Stimulated activated CD4-positive, alpha-beta T cell treated with anti-CD3 and anti-CD28 coated beads, Interleukin-4, amount 100 ng/mL, for 4 hours (primary cell): ENCODE results near the gene THEMIS2.

Experiments used
- DNase-seq, 2 experiments: peaks; one replicate each; pipeline ENCODE4 v3.0.0-alpha.2; 2020

Gene THEMIS2

DNA sequence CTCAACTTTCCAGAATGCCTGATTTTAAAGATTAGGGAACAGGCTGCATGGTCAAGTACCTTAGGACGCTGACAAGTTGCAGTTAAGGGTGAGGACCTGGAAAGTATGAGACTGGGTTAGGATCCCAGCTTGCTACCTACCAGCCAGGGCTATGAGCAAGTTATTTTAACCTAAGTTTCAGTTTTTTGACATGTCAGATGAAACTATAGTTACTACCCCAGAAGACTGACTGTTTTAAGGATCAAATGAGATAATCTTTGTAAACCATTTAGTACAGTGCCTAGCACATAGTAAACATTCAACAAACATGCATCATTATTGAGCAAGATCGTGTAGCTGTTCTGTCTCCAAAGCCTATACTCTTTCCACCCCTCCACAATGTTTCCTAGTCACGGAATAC is 14.4 kb downstream of the THEMIS2 start:
- DNase-seq, result no peak

DNA sequence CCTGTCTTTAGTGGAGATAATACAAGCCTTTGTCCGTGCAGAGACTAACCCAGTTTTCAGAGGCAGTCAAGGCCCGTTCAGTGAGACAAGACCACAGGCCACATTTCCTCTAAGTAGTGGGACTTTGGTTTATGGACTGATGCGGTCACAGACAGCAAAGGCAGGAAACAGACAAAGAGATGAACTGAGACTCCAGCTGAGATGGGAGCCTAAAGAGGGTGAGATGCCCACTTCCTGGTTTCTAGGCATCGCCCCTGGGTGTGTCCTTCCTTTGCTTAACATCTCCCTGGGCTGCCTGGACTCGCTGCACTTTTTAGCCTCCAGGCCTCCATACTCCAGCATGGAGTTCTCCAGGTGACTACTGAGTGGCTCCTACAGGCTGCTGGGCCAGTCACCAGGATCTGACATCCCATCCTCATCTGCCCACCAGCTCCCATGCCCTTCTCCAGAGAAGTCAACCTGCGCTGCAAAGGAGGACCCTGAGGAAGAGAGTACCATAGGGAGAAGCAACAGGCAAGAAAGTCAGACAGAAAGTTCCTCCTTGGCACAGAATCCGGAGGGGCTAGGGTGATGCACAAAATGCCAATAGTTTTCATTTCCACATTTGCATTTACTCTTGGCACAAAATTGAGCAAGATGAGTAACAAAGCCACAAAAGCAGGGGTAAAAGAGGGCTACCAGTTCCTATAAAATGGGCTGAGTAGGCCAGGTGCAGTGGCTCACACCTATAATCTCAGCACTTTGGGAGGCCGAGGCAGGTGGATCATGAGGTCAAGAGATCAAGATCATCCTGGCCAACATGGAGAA is 15.1 kb downstream of the THEMIS2 start:
- DNase-seq, result peak in 1 of 2 experiments; percentile 19

DNA sequence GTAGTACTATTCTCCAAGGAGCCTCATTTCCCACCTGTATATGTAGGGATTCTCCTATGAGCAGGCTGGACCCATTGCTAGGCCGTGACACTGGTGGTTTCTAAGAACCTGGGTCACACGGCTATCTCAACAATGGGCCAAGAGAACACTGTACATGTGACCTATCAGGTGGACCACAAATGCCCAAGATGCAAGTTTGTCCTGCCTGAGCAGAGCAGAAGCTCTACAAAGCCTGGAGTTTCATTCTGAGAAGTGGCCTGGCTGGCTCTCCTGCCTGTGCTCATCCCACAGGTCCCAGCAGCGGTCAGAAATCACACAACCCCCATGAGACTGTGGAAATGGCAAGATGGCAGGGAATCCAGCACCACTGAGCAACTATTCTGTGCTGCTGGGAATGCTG is 17.2 kb downstream of the THEMIS2 start:
- DNase-seq, result no peak

DNA sequence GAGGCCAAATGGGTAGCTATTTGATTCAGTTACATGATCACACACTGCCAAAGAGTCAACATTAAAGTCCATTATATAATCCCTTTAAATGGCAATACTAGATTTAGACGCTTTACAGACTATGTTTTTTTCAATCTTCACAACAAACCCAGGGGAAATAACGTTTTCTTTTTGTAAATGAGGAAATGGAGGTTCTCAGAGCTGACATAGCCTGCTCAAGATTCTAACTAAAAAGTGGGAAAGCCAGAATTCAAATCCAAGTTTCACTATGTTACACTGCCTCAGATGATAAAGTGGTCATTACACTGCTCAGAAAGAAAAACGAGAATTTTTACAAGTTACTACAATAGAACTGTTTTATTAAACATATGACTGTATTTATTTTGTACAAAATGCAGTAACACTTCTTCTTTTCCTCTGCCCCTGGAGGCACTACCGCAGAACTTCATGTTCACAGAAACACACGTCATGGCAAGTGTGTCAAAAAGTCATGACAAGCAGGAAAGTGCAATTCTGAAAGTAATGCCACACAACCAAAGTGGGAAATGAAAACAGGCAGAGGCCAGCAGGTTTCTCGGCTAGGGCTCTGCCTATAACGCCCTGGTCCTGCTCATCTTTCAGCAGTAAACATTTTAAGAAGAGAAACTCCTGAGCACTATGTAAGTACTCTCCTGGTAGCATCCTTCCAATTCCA is 19.0 kb downstream of the THEMIS2 start:
- DNase-seq, result peak in 1 of 2 experiments; percentile 53

DNA sequence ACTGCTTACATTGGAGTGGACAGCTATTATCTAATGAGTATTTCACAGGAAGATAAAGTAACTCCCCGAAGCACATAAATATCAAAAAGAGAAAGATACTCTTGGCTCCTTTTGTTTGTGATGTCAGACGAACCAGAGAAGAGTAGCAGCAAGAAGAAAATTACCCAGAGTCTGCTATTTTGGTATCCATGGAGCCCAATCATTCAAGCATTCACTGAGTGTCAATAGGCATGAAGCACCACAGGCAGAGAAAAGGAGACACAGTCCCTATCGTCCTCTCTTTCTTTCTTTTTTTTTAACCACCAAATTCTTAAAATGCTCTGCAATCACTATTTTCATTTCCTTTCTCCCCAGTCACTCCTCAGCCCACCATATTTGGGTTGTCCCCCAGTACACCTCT is 22.2 kb downstream of the THEMIS2 start:
- DNase-seq, result no peak

DNA sequence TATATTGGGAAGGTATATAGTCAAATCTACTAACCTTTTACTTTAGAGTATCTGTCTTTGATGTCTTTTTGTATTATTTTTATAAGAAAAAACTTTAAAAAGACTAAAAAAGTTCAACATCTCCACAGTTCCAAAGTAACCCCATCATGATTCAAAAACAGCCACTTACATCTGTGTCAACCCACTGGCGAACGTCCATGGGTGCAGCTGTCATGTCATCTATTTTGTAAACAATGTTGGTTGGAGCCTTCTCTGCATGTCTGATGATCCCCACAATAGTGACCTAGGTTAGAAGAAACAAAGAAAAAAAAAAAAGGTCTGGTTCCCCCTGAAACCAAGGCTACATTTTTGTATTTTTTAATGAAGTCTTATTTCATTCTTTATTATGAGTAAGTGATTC is 34.4 kb downstream of the THEMIS2 start:
- DNase-seq, result no peak

DNA sequence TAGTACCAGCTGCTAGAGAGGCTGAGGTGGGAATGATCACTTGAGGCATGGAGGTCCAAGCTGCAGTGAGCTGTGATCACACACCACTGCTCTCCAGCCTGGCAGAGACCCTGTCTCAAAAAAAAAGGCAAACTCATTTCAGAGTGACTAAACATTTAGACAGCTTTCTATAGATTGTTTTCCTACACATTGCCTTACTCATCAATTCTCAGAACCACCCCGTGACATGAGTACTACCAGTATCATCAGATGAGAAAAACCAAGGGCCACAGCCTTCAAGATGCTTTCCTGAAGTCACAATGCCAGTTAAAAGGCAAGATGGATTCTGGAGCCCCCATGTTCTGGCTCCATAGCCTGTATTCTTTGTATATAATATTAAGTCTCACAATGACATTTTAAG is 40.1 kb downstream of the THEMIS2 start:
- DNase-seq, result no peak

DNA sequence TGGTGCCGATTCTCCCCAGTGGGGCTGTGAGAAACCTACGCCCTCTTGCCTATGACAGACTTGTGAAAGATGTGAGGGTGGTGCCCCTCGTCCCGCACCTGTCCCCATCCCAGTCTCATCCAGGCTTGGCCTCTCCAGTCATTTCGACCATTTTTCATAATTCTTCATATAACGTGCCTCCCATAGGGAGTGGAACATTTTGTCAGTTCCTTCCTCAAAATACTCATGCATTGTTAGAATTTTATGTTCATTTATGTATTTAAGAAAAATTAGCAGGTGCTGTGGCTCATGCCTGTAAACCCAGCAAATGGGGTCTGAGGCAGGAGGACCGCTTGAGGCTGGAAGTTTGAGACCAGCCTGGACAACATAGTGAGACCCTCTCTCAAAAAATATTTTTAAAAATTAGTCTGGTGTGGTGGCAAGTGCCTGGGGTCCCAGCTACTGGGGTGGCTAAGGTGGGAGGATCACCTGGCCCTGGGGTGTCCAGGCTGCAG is 42.8 kb downstream of the THEMIS2 start:
- DNase-seq, result no peak

DNA sequence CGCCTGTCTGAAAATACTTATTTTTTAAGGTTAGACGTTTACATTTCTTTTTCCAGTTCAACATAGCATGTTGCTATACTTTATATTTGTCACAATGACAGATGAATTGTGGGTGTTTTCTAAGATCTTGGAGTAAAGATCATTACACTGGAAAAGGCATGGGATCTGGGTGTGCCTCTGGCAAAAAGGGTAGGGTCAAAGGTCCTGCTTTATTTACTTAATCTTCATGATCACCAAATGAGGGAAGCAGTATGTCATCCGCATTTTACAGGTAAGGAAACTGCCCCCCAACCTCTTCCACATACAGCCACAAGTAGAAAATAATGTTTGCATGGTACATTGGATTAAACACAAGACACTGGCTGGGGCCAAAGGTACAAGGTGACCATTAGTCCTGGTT is 49.9 kb downstream of the THEMIS2 start:
- DNase-seq, result no peak

DNA sequence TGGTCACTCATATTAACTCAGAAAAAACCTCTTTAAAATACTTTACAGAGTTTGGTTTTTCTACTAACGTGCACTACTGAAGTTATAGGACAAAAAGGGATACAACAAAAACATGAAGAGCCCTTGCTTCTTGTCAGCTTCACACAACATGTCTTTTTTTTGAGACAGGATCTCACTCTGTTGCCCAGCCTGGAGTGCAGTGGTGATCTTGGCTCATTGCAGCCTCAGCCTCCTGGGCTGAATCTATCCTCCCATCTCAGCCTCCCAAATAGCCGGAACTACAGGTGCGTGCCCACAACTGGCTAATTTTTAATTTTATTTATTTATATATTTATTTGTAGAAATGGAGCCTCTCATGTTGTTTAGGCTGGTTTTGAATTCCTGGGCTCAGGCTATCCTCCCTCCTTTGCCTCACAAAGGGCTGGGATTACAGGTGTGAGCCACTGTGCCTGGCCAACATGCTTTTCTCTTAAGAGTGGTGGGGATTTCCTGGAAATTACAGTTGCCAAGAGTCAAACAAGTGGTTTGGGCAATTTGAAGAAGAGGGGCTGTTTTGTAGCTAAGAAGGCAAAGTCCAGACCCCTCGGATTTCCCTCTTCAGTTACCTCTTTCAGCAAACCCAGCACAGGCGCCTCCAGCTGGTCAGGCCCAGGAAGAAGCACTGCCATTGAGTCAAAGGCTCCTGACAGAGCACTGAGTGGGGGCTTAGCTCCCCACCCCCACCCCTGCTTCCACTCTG is 56.0 kb downstream of the THEMIS2 start:
- DNase-seq, result no peak

DNA sequence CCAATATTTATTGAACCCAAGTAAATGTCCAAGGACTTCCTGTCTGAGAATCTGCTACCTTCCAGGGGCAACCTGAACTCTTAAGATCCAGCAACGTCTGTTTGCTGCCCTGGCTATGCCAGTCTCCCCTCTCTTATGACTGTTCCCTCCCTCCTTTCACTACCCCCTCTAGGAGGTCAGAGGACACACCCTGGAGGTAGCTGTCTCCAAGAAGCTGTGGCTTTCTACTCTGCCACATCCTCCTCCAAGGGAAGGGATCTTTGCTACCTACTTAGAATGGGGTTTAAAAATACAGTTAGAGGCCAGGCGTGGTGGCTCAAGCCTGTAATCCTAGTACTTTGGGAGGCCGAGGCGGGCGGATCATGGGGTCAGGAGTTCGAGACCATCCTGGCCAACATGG is 58.8 kb downstream of the THEMIS2 start:
- DNase-seq, result no peak

DNA sequence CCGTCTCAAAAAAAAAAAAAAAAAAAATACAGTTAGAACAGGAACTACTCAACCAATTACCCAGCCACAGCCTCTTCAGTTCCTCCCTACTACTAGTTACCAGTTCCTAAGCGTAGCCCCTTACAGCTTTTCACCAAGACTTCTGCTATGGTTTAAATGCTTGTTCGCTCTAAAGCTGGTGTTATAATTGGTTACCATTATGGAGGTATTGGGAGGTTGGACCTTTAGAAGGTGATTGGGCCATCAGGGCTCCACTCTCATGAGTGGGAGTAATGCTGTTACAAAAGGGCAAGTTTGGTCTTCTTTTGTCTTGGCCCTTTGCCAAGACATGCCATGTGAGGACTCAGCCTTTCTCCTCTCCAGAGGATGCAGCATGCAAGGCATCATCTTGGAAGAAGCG is 59.4 kb downstream of the THEMIS2 start:
- no peak for DNase-seq

DNA sequence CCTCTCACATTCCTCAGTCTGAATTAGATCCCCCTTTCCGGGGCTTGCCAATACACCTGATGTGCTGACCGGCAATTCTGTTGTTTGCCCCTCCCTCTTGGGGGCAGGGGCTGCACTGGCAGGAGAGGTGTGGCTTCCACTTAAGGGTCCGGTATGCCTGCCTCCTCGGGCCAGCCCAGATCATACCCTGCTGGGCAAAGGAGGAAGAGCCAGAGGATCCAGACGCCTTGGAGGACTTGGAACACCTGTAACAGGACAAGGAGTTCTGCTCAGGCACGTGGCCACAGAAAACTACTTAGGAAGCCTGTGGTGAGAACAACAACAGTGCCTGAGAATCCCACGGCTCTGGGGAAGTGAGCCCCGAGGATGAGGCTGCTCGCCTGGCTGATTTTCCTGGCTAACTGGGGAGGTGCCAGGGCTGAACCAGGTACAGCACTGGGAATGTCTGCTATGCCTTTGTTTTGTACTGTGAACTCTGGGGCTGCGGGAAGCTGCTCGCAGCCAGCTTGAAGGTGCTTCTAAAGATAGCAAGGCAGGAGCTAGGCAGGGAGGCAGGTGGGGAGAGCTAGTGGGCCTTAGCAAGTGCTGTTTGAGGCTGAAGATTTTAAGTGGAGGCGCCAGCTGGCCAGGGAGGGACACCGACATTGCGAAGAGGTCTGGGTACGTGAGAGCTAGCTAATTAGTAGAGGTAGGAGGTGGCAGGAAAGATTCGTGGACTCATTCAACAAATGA is 62.6 kb downstream of the THEMIS2 start, which contains the start of gene SMPDL3B:
Gene SMPDL3B (plus strand): TSS at position 183 of the 732 bp plus-strand sequence. CDS start 184 bp downstream, at position 367.
- DNase-seq, result no peak

DNA sequence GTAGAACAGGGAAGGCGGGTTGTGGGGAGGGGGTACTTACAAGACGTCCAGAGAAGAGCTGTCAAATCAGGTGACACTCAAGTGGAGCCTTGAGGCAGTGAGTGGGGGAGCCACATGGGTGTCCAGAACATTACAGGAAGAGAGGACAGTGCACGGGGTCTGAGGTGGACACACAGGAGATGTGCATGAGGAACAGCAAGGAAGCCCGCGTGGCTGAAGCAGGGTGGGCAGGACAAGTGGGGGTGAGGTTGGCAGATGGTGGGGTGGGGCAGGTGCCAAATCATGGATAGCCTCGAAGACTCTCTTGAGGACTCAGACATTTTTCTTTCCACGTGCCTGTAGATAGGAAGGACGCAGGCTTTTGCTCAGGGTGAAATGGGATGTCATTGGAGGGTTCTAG is 63.4 kb downstream of the THEMIS2 start:
- DNase-seq, result no peak
